HepG2 (cell line): ENCODE results near the gene DNPH1. TPM values are rescaled to one million over a fixed set of nuclear protein-coding genes. Genes with fewer than 3 reads are reported as not detected.

Experiments
- ATF6 ChIP-seq: sonication (generic); formaldehyde crosslinking; conservative IDR thresholded peaks from 2 replicates; pipeline ENCODE4 v1.4.0; 2020; ENCODE audit warnings: missing genetic modification reagents
- BCLAF1 ChIP-seq: fragments of 450-650 bp; IDR thresholded peaks from 2 replicates; pipeline ENCODE4 v1.6.1; 2017; ENCODE audit warnings: mild to moderate bottlenecking
- E2F5 ChIP-seq: sonication (generic); formaldehyde crosslinking; conservative IDR thresholded peaks from 2 replicates; pipeline ENCODE4 v1.4.0; 2020; ENCODE audit warnings: missing genetic modification reagents
- ERF ChIP-seq: IDR thresholded peaks from 2 replicates; pipeline ENCODE4 v1.6.1; 2018; ENCODE audit warnings: missing biosample characterization, missing genetic modification reagents
- FOSL1 ChIP-seq: sonication (generic); formaldehyde crosslinking; IDR thresholded peaks from 2 replicates; pipeline ENCODE4 v1.9.0; 2021; ENCODE audit warnings: missing genetic modification reagents, borderline replicate concordance
- FOXJ3 ChIP-seq: sonication (generic); formaldehyde crosslinking; IDR thresholded peaks from 2 replicates; pipeline ENCODE4 v1.4.0; 2020; ENCODE audit warnings: missing genetic modification reagents, mild to moderate bottlenecking, borderline replicate concordance
- FOXK2 ChIP-seq: fragments of 450-650 bp; IDR thresholded peaks from 2 replicates; pipeline ENCODE4 v1.6.1; 2016
- HIVEP1 ChIP-seq: sonication (generic); formaldehyde crosslinking; IDR thresholded peaks from 2 replicates; pipeline ENCODE4 v1.4.0; 2020; ENCODE audit warnings: mild to moderate bottlenecking, missing genetic modification reagents
- PATZ1 ChIP-seq: sonication (generic); formaldehyde crosslinking; IDR thresholded peaks from 2 replicates; pipeline ENCODE4 v1.4.0; 2020; ENCODE audit warnings: missing genetic modification reagents
- PHF21A ChIP-seq: sonication (generic); formaldehyde crosslinking; IDR thresholded peaks from 2 replicates; pipeline ENCODE4 v1.5.0; 2020; ENCODE audit warnings: mild to moderate bottlenecking, missing genetic modification reagents
- STAT5B ChIP-seq: sonication (generic); formaldehyde crosslinking; IDR thresholded peaks from 2 replicates; pipeline ENCODE4 v1.4.0; 2020; ENCODE audit warnings: missing genetic modification reagents
- ZFY ChIP-seq: sonication (generic); formaldehyde crosslinking; IDR thresholded peaks from 2 replicates; pipeline ENCODE4 v1.4.0; 2020; ENCODE audit warnings: missing genetic modification reagents
- ZMAT5 ChIP-seq: sonication (generic); formaldehyde crosslinking; IDR thresholded peaks from 2 replicates; pipeline ENCODE4 v1.5.0; 2020; ENCODE audit warnings: mild to moderate bottlenecking, low read depth, missing genetic modification reagents, borderline replicate concordance
- ZNF333 ChIP-seq: sonication (generic); formaldehyde crosslinking; IDR thresholded peaks from 2 replicates; pipeline ENCODE4 v1.4.0; 2020; ENCODE audit warnings: mild to moderate bottlenecking, missing genetic modification reagents, borderline replicate concordance
- ZNF687 ChIP-seq: sonication (generic); formaldehyde crosslinking; IDR thresholded peaks from 2 replicates; pipeline ENCODE4 v1.5.1; 2020; ENCODE audit warnings: mild to moderate bottlenecking, missing genetic modification reagents, moderate library complexity
- ZNF768 ChIP-seq: sonication (generic); formaldehyde crosslinking; IDR thresholded peaks from 2 replicates; pipeline ENCODE4 v1.4.0; 2020; ENCODE audit warnings: missing genetic modification reagents
- polyA plus RNA-seq, 8 experiments: library from polyadenylated mRNA; depleted of rRNA in 3 of 8; stranded (reverse) in 7 of 8; unstranded in 1 of 8; fragments of >200 nt; fragmentation: Illumina TruSeq in 4 of 8; extraction: Trizol in 4 of 8; gene quantifications; 2 replicates each; pipeline versions ENCODE4 v1.2.1 to v1.2.3, GENCODE V29; 2011 to 2016; ENCODE audit warnings: low read depth in 4 of 8, missing spikeins in 1 of 8, mixed read lengths in 1 of 8; ENCODE audit not compliant: insufficient read depth in 1 of 8
- total RNA-seq, 5 experiments: library from RNA; depleted of rRNA; stranded (reverse); fragments of >200 nt; fragmentation: Illumina TruSeq; extraction: Trizol; gene quantifications; 2 replicates each; pipeline ENCODE4 v1.2.3, GENCODE V29; 2016; ENCODE audit warnings: low read depth in 1 of 5

Gene DNPH1
- total and polyA plus RNA-seq, 2 of the 13 experiments (the other 11 are each of a cell fraction or from before 2014, with no cell fraction given) = 56.5 to 75.1 TPM

- TF ChIP-seq E2F5 (CRISPR knock-in tag) (no peak), FOXJ3 (CRISPR knock-in tag) (no peak), STAT5B (CRISPR knock-in tag) (no peak), FOSL1 (CRISPR knock-in tag) (no peak), ZNF768 (CRISPR knock-in tag) (peak; percentile 48; the same call in 1 of the 2 replicates), FOXK2 (no peak), ATF6 (CRISPR knock-in tag) (no peak), PATZ1 (no peak), HIVEP1 (CRISPR knock-in tag) (peak; percentile 20), ERF (CRISPR knock-in tag) (no peak), ZNF333 (CRISPR knock-in tag) (no peak; the same call in 1 of the 2 replicates), PHF21A (CRISPR knock-in tag) (no peak; the same call in 1 of the 2 replicates), ZNF687 (no peak), BCLAF1 (no peak), ZFY (CRISPR knock-in tag) (no peak), ZMAT5 (CRISPR knock-in tag) (no peak)
Observed at GRCh38 chr6:43262780-43263313, 33.6 kb upstream of the DNPH1 start (continued).
